ENCODE measurements around the gene FAM168A.

GRCh38 chr11:73380331-73380730, 217.6 kb downstream of the FAM168A start:
- TF ChIP-seq POLR2A (IDR thresholded peaks at IDR 0.05) (no peak), POLR2AphosphoS5 (IDR thresholded peaks at IDR 0.05) (no peak), CTCF (IDR thresholded peaks at IDR 0.05) (no peak)
